Right atrium auricular region (tissue), 2 donors: ENCODE measurements around the gene SH3GL1. TPM values are rescaled to one million over a fixed set of nuclear protein-coding genes. Genes with fewer than 3 reads are reported as not detected.
"Not testable (repeated sequence)": the region's sequence is repeated elsewhere in the genome, so short reads cannot be mapped to it uniquely, and the experiment has no call there.

ENCODE experiments used
- DNase-seq: peaks from one replicate; pipeline ENCODE4 v3.0.0-alpha.2; 2019; ENCODE audit warnings: low spot score
- H3K27ac ChIP-seq, 2 donors: fragments of 200-600 bp; sonication (generic); 1 replicate in 1 of 2; 2 replicates in 1 of 2; pipeline ENCODE4 v1.5.1; 2016 to 2019
- H3K27me3 ChIP-seq, 2 donors: fragments of 200-600 bp; sonication (generic); one replicate each; pipeline versions ENCODE4 v1.5.1 to v1.6.0; 2017 to 2019
- H3K36me3 ChIP-seq: fragments of 200-600 bp; sonication (generic); one replicate; pipeline ENCODE4 v1.5.1; 2016
- H3K4me1 ChIP-seq, 2 donors: fragments of 200-600 bp; sonication (generic); one replicate each; pipeline versions ENCODE4 v1.5.1 to v1.6.0; 2017 to 2019
- H3K4me3 ChIP-seq, 2 donors: fragments of 200-600 bp; sonication (generic); 1 replicate in 1 of 2; 2 replicates in 1 of 2; pipeline ENCODE4 v1.5.1; 2017 to 2019; ENCODE audit warnings: mild to moderate bottlenecking in 1 of 2, moderate library complexity in 1 of 2
- H3K9me3 ChIP-seq, 2 donors: fragments of 200-600 bp; sonication (generic); one replicate each; pipeline ENCODE4 v1.5.1; 2019
- CTCF ChIP-seq, 2 donors: fragments of 200-600 bp; sonication (generic); IDR thresholded peaks; one replicate each; pipeline ENCODE4 v1.5.1; 2019; ENCODE audit warnings: antibody characterized with exemption in 2 of 2
- total RNA-seq, 2 donors: library from RNA; depleted of rRNA; stranded (reverse); fragments of >200 nt; gene quantifications; one replicate each; pipeline ENCODE4 v1.1.0, GENCODE V29; 2016

SH3GL1 gene
- total RNA-seq, 2 donors from 2014 or later, result 17.5 to 31.9 TPM

DNA sequence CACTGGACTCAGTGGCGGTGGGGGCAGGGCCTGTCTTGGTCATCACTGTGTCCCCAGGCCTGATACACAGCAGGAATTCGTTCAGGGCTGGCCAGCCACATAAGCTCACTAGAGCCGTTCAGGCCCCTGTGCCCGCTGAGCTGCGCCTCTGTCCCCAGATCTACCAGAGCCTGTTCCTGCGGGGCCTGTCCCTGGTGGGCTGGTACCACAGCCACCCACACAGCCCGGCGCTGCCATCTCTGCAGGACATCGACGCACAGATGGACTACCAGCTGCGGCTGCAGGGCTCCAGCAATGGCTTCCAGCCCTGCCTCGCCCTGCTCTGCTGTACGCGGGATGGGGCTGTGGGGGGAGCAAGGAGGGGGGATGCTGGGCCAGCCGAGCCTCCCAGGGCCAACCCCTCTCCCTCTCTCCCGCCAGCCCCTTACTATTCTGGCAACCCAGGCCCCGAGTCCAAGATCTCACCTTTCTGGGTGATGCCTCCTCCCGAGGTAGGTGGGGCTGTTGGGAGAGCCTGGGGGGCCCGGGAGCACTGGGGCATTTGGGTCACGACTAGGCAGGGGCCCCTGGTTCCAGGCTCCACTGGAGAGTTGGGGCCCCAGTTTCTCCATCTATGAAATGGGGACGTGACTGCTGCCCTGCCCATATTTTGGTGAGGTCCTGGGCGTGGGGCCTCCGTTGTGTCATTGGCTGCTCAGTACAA, 43.1 kb downstream of the SH3GL1 start:
- no peaks in the 10 kb centered on the region for H3K27me3 ChIP-seq
- no peaks in the 10 kb centered on the region for H3K9me3 ChIP-seq
- no peak overlapping the region for H3K27ac ChIP-seq
- H3K36me3 ChIP-seq, result peaks cover 35% of the 10 kb centered on the region
- TF ChIP-seq CTCF (IDR thresholded peaks at IDR 0.05), result no peak
- H3K4me1 ChIP-seq, result no peaks in the 10 kb centered on the region
- DNase-seq, result no peak
- H3K4me3 ChIP-seq, result no peak overlapping the region

DNA sequence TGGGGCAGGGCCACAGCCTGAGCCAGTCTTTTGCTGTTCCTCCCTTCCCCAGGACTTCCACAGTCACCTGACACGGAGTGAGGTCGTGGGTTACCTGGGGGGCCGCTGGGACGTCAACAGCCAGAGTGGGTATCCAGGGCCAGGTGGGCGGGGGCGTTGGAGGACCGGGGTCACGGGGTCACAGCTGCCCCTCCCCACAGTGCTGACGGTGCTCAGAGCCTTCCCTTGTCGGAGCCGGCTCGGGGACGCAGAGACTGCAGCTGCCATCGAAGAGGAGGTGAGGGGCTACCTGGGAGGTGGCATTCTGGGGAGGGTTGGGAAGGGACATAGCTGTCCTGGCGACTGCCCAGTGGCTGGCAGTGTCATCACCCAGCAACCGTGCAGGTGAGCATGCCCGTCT, 45.5 kb downstream of the SH3GL1 start:
- Histone ChIP-seq H3K36me3 (peaks cover 11% of the 10 kb centered on the region), H3K4me3 (no peak overlapping the region), H3K27me3 (no peaks in the 10 kb centered on the region), H3K27ac (no peak overlapping the region), H3K9me3 (no peaks in the 10 kb centered on the region), H3K4me1 (peaks cover 0 to 6% of the 10 kb centered on the region in 2 donors)
- DNase-seq, result no peak
- TF ChIP-seq CTCF (IDR thresholded peaks at IDR 0.05), result no peak

GRCh38 chr19:4354282-4354681, 46.1 kb downstream of the SH3GL1 start:
- no peak overlapping the region for H3K4me3 ChIP-seq
- DNase-seq, result no peak
- peaks cover 0 to 6% of the 10 kb centered on the region in 2 donors for H3K4me1 ChIP-seq
- H3K9me3 ChIP-seq, result no peaks in the 10 kb centered on the region
- H3K27me3 ChIP-seq, result no peaks in the 10 kb centered on the region
- H3K27ac ChIP-seq, result no peak overlapping the region
- TF ChIP-seq CTCF (IDR thresholded peaks at IDR 0.05), result no peak
- H3K36me3 ChIP-seq, result peaks cover 5% of the 10 kb centered on the region

- Histone ChIP-seq H3K4me3 (no peak overlapping the region), H3K4me1 (peaks cover 0 to 6% of the 10 kb centered on the region in 2 donors), H3K36me3 (no peaks in the 10 kb centered on the region), H3K9me3 (no peaks in the 10 kb centered on the region), H3K27me3 (no peaks in the 10 kb centered on the region), H3K27ac (no peak overlapping the region)
- DNase-seq, result no peak
- TF ChIP-seq CTCF (IDR thresholded peaks at IDR 0.05), result peak; percentile 70 to 89
These were observed 47.6 kb downstream of the SH3GL1 start for GRCh38 chr19:4352701-4353121.

DNA sequence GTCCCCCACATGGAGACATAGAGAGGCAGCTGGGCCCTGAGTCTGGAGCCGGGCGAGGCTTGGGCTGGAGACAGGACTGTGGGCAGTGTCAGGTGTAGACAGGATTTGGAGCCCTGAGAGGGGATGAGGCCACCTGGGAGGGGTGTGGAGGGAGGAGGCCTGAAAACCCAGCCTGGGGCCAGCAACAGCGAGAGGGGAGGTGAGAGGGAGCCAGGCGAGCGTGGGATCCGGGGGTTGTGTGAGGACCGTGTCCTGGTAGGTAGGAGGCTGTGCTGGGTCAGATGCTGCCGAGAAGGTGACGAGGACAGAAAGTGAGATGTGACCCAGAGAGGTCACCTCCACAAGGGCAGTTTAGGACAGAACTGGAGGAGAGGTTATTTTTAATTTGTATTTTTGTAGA, 49.6 kb downstream of the SH3GL1 start:
- H3K4me1 ChIP-seq, result peaks cover 0 to 6% of the 10 kb centered on the region in 2 donors
- no peaks in the 10 kb centered on the region for H3K36me3 ChIP-seq
- H3K27ac ChIP-seq, result no peak overlapping the region
- no peak for TF ChIP-seq CTCF (IDR thresholded peaks at IDR 0.05)
- no peak overlapping the region for H3K4me3 ChIP-seq
- H3K27me3 ChIP-seq, result no peaks in the 10 kb centered on the region
- no peaks in the 10 kb centered on the region for H3K9me3 ChIP-seq
- no peak for DNase-seq

GRCh38 chr19:4350111-4350510, 50.2 kb downstream of the SH3GL1 start:
- Histone ChIP-seq H3K27me3 (no peaks in the 10 kb centered on the region), H3K9me3 (no peaks in the 10 kb centered on the region), H3K4me3 (no peak overlapping the region), H3K27ac (no peak overlapping the region), H3K4me1 (peaks cover 0 to 6% of the 10 kb centered on the region in 2 donors), H3K36me3 (no peaks in the 10 kb centered on the region)
- TF ChIP-seq CTCF (IDR thresholded peaks at IDR 0.05), result no peak
- no peak for DNase-seq

DNA sequence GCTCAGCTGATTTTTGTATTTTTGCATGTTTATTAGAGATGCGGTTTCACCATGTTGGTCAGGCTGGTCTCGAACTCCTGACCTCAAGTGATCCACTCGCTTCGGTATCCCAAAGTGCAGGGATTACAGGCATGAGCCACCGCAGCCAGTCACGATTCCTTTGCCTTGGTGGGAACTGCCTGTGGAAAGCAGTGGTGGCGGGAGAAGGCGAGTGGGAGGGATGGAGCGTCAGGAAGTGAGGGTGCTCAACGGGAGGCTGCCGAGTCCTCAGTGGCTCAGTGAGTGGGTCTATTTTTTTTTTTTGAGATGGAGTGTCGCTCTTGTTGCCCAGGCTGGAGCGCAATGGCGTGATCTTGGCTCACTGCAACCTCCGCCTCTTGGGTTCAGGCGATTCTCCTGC, 51.1 kb downstream of the SH3GL1 start:
- H3K27me3 ChIP-seq, H3K4me3 ChIP-seq, DNase-seq, H3K4me1 ChIP-seq, H3K9me3 ChIP-seq, H3K36me3 ChIP-seq, H3K27ac ChIP-seq: not testable (repeated sequence)
